ENCODE results near the gene C1orf159. TPM values are rescaled to one million over a fixed set of nuclear protein-coding genes. Genes with fewer than 3 reads are reported as not detected.

C1orf159 gene
- total and polyA plus RNA-seq, 10 of the 15 experiments (the other 5 are each of a cell fraction or from before 2014, with no cell fraction given) = 0.11 to 23.4 (median 8.0) TPM

DNA sequence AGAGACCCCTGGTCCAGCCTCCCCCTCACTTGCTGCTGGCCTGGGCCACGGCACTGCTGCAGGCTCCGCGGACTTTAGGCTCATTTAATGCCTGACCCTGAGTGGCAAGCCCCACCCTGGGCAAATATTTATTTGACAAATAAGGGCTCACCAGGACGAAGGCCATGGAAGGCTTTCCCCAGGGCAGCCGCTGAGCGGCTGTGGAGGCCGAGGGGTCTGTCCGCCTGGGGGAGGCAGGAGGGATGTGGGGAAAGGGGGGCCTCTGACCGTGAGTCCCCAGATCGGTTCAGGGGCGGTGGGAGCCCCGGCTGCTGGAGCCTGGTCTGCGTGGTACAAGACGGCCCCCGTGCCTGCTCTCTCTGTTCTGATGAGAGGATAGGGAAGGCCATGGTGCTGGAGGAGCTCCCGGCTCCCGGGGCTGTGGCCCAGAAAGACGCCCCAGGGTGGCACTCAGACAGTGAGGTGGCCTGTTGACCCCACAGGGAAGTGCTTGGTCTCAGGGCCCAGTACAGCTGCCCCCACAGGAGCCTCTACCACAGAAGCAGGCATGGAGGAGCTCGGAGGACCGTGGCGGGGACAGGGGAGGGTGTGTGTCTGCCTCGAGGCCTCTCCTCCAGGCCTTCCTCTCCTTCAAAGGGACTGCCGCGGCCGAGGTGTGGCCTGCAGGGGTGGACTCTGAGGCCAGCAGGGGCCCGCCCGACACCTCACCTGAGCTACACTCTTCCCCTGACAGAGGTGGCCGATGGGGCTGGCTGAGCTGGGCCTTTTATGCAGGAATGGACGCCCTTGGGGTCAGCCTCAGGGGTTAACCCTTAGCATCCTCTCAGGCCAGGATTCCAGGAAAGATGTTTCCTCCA, 9.1 kb upstream of the C1orf159 start:
- Histone ChIP-seq H3K36me3 (ENCODE audit: control insufficient read depth in 2 of 2, insufficient read depth in 2 of 2, low read length in 1 of 2) (no peaks in the 10 kb centered on the region), H3K9ac (ENCODE audit: control insufficient read depth, insufficient read depth, low read length) (no peak overlapping the region), H3K4me1 (ENCODE audit: control insufficient read depth, insufficient read depth, low read length) (0 out of 2 replicates have a peak, but pooled peaks cover 4% of the 10 kb centered on the region), H3K9me3 (replicated peaks; ENCODE audit: control insufficient read depth, insufficient read depth, low read length) (no peaks in the 10 kb centered on the region; the same call in 2 of the 3 replicates), H3K27me3 (replicated peaks in 1 of 2; ENCODE audit: control insufficient read depth in 2 of 2, insufficient read depth in 2 of 2, low read length in 1 of 2) (peaks cover 0 to 2% of the 10 kb centered on the region in 2 experiments; a peak in 2 of 4 replicates), H4K20me1 (ENCODE audit: control insufficient read depth, insufficient read depth) (no peaks in the 10 kb centered on the region), H3K79me2 (ENCODE audit: control insufficient read depth, insufficient read depth, low read length) (no peaks in the 10 kb centered on the region), H3K4me2 (ENCODE audit: control insufficient read depth, insufficient read depth) (no peak overlapping the region), H2AFZ (ENCODE audit: control insufficient read depth, low read depth, low read length) (no peak overlapping the region), H3K4me3 (no peak overlapping the region), H3K27ac (ENCODE audit: control insufficient read depth, insufficient read depth) (no peak overlapping the region)
- CTCF ChIA-PET = interaction anchor here (0.8 to 6.3 kb wide), 4 partner anchors 47 to 165 kb away, joined by 3 to 100 read pairs (median 4); no protein-coding TSS in a partner anchor
- in situ Hi-C loops (cut with MboI) (no loop called here), intact Hi-C loops (cut with micrococcal nuclease; ENCODE audit: unreplicated experiment) (loop anchor here (5.0 kb wide), 1 partner anchor 107 kb away; the partner anchor contains the start of genes B3GALT6 and SDF4)
- TF ChIP-seq POLR2A (IDR thresholded peaks at IDR 0.05; ENCODE audit: low read depth, low read length) (no peak), CREM (IDR thresholded peaks at IDR 0.05; ENCODE audit: low read depth) (no peak), RFX5 (IDR thresholded peaks at IDR 0.05; ENCODE audit: low read depth, low read length) (no peak), EP300 (IDR thresholded peaks at IDR 0.05; ENCODE audit: borderline replicate concordance in 1 of 2, control insufficient read depth in 1 of 2, low read depth in 2 of 2, low read length in 2 of 2) (no peak), ZBED1 (IDR thresholded peaks at IDR 0.05; ENCODE audit: borderline replicate concordance) (no peak)
- RAD21 ChIA-PET (ENCODE audit: unreplicated experiment) = interaction anchor here (1.6 to 1.9 kb wide), 3 partner anchors 46 to 126 kb away, joined by 4 to 10 read pairs (median 7); partner anchors contain the start of gene TNFRSF18
- FAIRE-seq (no peak), ATAC-seq (no peak), DNase-seq (ENCODE audit: low read depth, low spot score) (no peak)
- POLR2A ChIA-PET = interaction anchor here (0.5 kb wide), 1 partner anchor 136 kb away, joined by 3 read pairs; no protein-coding TSS in a partner anchor
- BruUV-seq (replicated peaks) = no TSS peak
- SMC1A ChIA-PET (ENCODE audit: uncharacterized antibody, unreplicated experiment) = interaction anchor here (0.9 kb wide), 1 partner anchor 76 kb away, joined by 3 read pairs; no protein-coding TSS in a partner anchor
- WGBS (ENCODE audit: insufficient coverage, insufficient replicate concordance, low lambda C conversion rate, missing lambda C conversion rate) = 62% methylated on average over 28 of the region's 29 CpGs

DNA sequence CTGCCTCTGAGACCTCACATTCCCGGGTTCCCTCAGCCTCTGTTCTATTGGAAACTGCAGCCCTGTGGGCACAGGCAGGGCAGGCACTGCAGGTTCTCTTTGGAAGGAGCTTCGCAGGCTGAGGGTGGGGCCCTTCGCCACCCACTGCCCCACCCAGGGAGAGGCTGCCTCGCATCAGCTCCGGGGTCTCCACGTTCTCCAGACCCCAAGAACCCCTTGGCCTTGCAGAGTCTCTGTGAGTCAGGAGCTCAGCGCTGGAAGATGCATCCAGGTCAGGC, 8.6 kb upstream of the C1orf159 start:
- Histone ChIP-seq H3K36me3 (ENCODE audit: control insufficient read depth in 2 of 2, insufficient read depth in 2 of 2, low read length in 1 of 2) (no peaks in the 10 kb centered on the region), H3K4me1 (ENCODE audit: control insufficient read depth, insufficient read depth, low read length) (0 out of 2 replicates have a peak, but pooled peaks cover 4% of the 10 kb centered on the region), H3K27me3 (replicated peaks in 1 of 2; ENCODE audit: control insufficient read depth in 2 of 2, insufficient read depth in 2 of 2, low read length in 1 of 2) (peaks cover 0 to 2% of the 10 kb centered on the region in 2 experiments; a peak in 2 of 4 replicates), H3K4me3 (no peak overlapping the region), H3K4me2 (ENCODE audit: control insufficient read depth, insufficient read depth) (no peak overlapping the region), H3K9ac (ENCODE audit: control insufficient read depth, insufficient read depth, low read length) (no peak overlapping the region), H2AFZ (ENCODE audit: control insufficient read depth, low read depth, low read length) (no peak overlapping the region), H3K27ac (ENCODE audit: control insufficient read depth, insufficient read depth) (no peak overlapping the region), H3K9me3 (replicated peaks; ENCODE audit: control insufficient read depth, insufficient read depth, low read length) (no peaks in the 10 kb centered on the region; the same call in 2 of the 3 replicates), H4K20me1 (ENCODE audit: control insufficient read depth, insufficient read depth) (no peaks in the 10 kb centered on the region), H3K79me2 (ENCODE audit: control insufficient read depth, insufficient read depth, low read length) (no peaks in the 10 kb centered on the region)
- in situ Hi-C loops (cut with MboI) = no loop called here
- no peak for FAIRE-seq
- DNase-seq (ENCODE audit: low read depth, low spot score) = no peak
- ChIA-PET RAD21 (ENCODE audit: unreplicated experiment) (interaction anchor here (1.6 to 1.9 kb wide), 3 partner anchors 47 to 126 kb away, joined by 4 to 10 read pairs (median 7); partner anchors contain the start of gene TNFRSF18), CTCF (interaction anchor here (0.8 to 6.3 kb wide), 2 partner anchors 47 to 127 kb away, joined by 3 to 100 read pairs; no protein-coding TSS in a partner anchor), POLR2A (no interaction called here), SMC1A (ENCODE audit: uncharacterized antibody, unreplicated experiment) (no interaction called here)
- ATAC-seq = no peak
- intact Hi-C loops (cut with micrococcal nuclease; ENCODE audit: unreplicated experiment) = loop anchor here (5.0 kb wide), 1 partner anchor 108 kb away; the partner anchor contains the start of genes B3GALT6 and SDF4
- 58% methylated on average over 7 of the region's 7 CpGs for WGBS (ENCODE audit: insufficient coverage, insufficient replicate concordance, low lambda C conversion rate, missing lambda C conversion rate)
- TF ChIP-seq PML (IDR thresholded peaks at IDR 0.05; ENCODE audit: low read length) (no peak), CHD2 (IDR thresholded peaks at IDR 0.05; ENCODE audit: borderline replicate concordance, low read depth, low read length) (no peak)
- no TSS peak for BruUV-seq (replicated peaks)

Data from GM12878 (cell line).